T-helper 1 cell (primary cell): Measurements from ENCODE around the gene ATP7A.
A peak's percentile ranks its signal among the peaks of the same experiment; 100 is the strongest.
"Not testable (repeated sequence)": the region's sequence is repeated elsewhere in the genome, so short reads cannot be mapped to it uniquely, and the experiment has no call there.

Experiments used
- DNase-seq, 5 donors: peaks; one replicate each; pipeline ENCODE4 v3.0.0-alpha.2; 2012 to 2020

ATP7A gene

GRCh38 chrX:78037881-78038280 is 127.4 kb downstream of the ATP7A start:
- DNase-seq, result no peak

GRCh38 chrX:78042601-78043000 is 132.1 kb downstream of the ATP7A start:
- DNase-seq, result no peak

- no peak for DNase-seq
Observed at GRCh38 chrX:78046362-78046761, 135.9 kb downstream of the ATP7A start.

GRCh38 chrX:78048052-78048451 is 137.6 kb downstream of the ATP7A start:
- DNase-seq, result no peak

GRCh38 chrX:78063687-78064086 is 153.2 kb downstream of the ATP7A start:
- no peak for DNase-seq

GRCh38 chrX:78064152-78064551 is 153.7 kb downstream of the ATP7A start:
- no peak for DNase-seq

GRCh38 chrX:78064698-78065601 is 154.5 kb downstream of the ATP7A start:
- DNase-seq, result peak in 1 of 5 donors; percentile 75

- no peak for DNase-seq
Observed at GRCh38 chrX:78066110-78066509, 155.6 kb downstream of the ATP7A start.

- DNase-seq, result no peak
Observed at GRCh38 chrX:78071331-78071730, 160.8 kb downstream of the ATP7A start.

GRCh38 chrX:78073147-78074077 is 162.9 kb downstream of the ATP7A start:
- peak in 2 of 5 donors; percentile 2 to 11 for DNase-seq

- no peak for DNase-seq
Observed at GRCh38 chrX:78074088-78074487, 163.6 kb downstream of the ATP7A start.

GRCh38 chrX:78075787-78076389 is 165.4 kb downstream of the ATP7A start:
- peak in 1 of 5 donors; percentile 32 for DNase-seq

GRCh38 chrX:78081413-78081812 is 170.9 kb downstream of the ATP7A start:
- DNase-seq, result not testable (repeated sequence)

- no peak for DNase-seq
Observed at GRCh38 chrX:78092296-78092695, 181.8 kb downstream of the ATP7A start.

GRCh38 chrX:78098108-78098507 is 187.6 kb downstream of the ATP7A start:
- no peak for DNase-seq
